ENCODE data around the gene RAB10. TPM values are rescaled to one million over a fixed set of nuclear protein-coding genes. Genes with fewer than 3 reads are reported as not detected.

The RAB10 gene
- total and polyA plus RNA-seq, 2 of the 13 experiments (the other 11 are each of a cell fraction or from before 2014, with no cell fraction given): 48.2 to 120 TPM

DNA sequence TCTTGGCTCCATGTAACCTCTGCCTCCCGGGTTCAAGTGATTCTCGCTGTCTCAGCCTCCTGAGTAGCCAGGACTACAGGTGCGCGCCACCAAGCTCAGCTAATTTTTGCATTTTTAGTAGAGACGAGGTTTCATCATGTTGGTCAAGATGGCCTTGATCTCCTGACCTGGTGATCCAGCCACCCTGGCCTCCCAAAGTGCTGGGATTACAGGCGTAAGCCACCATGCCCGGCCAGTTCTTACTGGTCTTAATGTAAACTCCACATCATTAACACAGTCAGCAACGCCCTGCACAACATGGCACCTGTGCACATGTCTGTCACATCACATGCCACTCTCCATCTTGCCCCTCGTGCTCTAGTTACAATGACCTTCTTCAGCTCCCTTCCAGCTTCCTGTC is 45.8 kb upstream of the RAB10 start (continued):
- TF ChIP-seq HDAC6 (IDR thresholded peaks at IDR 0.05; ENCODE audit: low read depth, low read length): no peak
- TF ChIP-seq FOXP1 (IDR thresholded peaks at IDR 0.05): no peak
- TF ChIP-seq FOXP1 (CRISPR knock-in tag; IDR thresholded peaks at IDR 0.05): no peak
- peak; percentile 9 to 72; a peak in 2 of 4 replicates for TF ChIP-seq NR2F1 (CRISPR knock-in tag; IDR thresholded peaks at IDR 0.05)
- no peak for TF ChIP-seq ZNF878 (CRISPR knock-in tag; IDR thresholded peaks at IDR 0.05)
- no peak for TF ChIP-seq NFIC (IDR thresholded peaks at IDR 0.05; ENCODE audit: low read length)
- TF ChIP-seq PRPF4 (IDR thresholded peaks at IDR 0.05; ENCODE audit: low read depth, low read length, poor library complexity, severe bottlenecking): no peak
- TF ChIP-seq THAP11 (CRISPR knock-in tag; IDR thresholded peaks at IDR 0.05): no peak
- no peak for TF ChIP-seq CREM (IDR thresholded peaks at IDR 0.05)
- no peak for TF ChIP-seq CREM (CRISPR knock-in tag; IDR thresholded peaks at IDR 0.05)
- no peak for TF ChIP-seq ZNF747 (CRISPR knock-in tag; IDR thresholded peaks at IDR 0.05; ENCODE audit: borderline replicate concordance)
- TF ChIP-seq GFI1 (CRISPR knock-in tag; IDR thresholded peaks at IDR 0.05; ENCODE audit: borderline replicate concordance): no peak
- TF ChIP-seq, protein P1, sequence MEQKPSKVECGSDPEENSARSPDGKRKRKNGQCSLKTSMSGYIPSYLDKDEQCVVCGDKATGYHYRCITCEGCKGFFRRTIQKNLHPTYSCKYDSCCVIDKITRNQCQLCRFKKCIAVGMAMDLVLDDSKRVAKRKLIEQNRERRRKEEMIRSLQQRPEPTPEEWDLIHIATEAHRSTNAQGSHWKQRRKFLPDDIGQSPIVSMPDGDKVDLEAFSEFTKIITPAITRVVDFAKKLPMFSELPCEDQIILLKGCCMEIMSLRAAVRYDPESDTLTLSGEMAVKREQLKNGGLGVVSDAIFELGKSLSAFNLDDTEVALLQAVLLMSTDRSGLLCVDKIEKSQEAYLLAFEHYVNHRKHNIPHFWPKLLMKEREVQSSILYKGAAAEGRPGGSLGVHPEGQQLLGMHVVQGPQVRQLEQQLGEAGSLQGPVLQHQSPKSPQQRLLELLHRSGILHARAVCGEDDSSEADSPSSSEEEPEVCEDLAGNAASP (CRISPR knock-in tag; IDR thresholded peaks at IDR 0.05; ENCODE audit: borderline replicate concordance): no peak
- TF ChIP-seq, protein P2, sequence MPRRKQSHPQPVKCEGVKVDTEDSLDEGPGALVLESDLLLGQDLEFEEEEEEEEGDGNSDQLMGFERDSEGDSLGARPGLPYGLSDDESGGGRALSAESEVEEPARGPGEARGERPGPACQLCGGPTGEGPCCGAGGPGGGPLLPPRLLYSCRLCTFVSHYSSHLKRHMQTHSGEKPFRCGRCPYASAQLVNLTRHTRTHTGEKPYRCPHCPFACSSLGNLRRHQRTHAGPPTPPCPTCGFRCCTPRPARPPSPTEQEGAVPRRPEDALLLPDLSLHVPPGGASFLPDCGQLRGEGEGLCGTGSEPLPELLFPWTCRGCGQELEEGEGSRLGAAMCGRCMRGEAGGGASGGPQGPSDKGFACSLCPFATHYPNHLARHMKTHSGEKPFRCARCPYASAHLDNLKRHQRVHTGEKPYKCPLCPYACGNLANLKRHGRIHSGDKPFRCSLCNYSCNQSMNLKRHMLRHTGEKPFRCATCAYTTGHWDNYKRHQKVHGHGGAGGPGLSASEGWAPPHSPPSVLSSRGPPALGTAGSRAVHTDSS (CRISPR knock-in tag; conservative IDR thresholded peaks at IDR 0.05): no peak
- no peak for TF ChIP-seq FOXK1 (CRISPR knock-in tag; IDR thresholded peaks at IDR 0.05; ENCODE audit: borderline replicate concordance, low read depth)
- TF ChIP-seq, protein P3, sequence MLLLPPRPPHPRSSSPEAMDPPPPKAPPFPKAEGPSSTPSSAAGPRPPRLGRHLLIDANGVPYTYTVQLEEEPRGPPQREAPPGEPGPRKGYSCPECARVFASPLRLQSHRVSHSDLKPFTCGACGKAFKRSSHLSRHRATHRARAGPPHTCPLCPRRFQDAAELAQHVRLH (CRISPR knock-in tag; IDR thresholded peaks at IDR 0.05; ENCODE audit: borderline replicate concordance, low read depth): no peak
- no peak for TF ChIP-seq STAT5B (CRISPR knock-in tag; IDR thresholded peaks at IDR 0.05)

Measured in HepG2 (cell line).